ENCODE results near the gene ARF4. TPM values are rescaled to one million over a fixed set of nuclear protein-coding genes. Genes with fewer than 3 reads are reported as not detected.

The ARF4 gene
- total RNA-seq, 1 experiment from 2014 or later = 117 TPM

Other genes with a start within 250 kb of the ARF4 start
- gene DNAH12, start 53.0 kb downstream of the ARF4 start, total RNA-seq (2021) = 0.02 TPM in 1 of 3 replicates, not detected in the others
- gene PDE12, start 41.1 kb downstream of the ARF4 start, total RNA-seq (2021) = 16.2 to 16.9 TPM (median 16.4 TPM) in 3 replicates
- 12.4 to 15.1 TPM (median 13.9 TPM) in 3 replicates for gene DENND6A, start 95.7 kb upstream of the ARF4 start, total RNA-seq (2021)
- gene SLMAP, start 159.0 kb upstream of the ARF4 start, total RNA-seq (2021) = 75.5 to 79.5 TPM (median 78.3 TPM) in 3 replicates

Data from WTC11 (cell line).